AG20443 (cell line): Measurements from ENCODE around the gene CNNM3.

Source experiments
- DNase-seq: peaks from one replicate; pipeline ENCODE4 v3.0.0; 2012; ENCODE audit warnings: low spot score, mixed read lengths

CNNM3 gene

GRCh38 chr2:96819128-96819875 is 3.2 kb downstream of the CNNM3 start:
- no peak for DNase-seq

GRCh38 chr2:96819876-96820511 is 3.9 kb downstream of the CNNM3 start:
- no peak for DNase-seq

DNA sequence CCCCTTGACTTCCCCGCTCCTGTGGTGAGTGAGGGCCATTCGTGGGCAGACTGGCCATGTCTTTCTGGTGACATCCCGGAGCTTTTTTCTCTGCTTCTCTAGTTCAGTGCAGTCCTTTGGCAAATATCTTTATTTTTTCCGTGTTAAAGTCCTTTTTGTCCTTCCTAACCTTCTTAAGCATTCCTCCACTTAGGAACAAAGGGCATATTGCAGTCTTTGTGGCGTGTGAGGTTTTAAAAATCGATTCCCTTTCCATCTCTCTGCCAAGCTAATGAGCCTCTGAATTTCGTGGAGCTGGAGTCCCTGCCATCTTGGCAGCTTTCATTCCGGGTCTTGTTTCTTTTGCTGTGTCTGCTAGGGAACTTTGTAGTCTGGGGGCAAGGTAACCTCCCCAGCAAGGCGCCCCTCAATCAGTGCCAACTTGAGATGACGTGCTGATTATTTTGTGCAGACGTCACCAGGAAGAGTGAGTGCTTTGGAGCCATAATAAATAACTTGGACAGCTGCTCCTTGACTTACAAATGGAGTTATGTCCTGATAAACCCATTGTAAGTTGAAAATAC is 5.1 kb downstream of the CNNM3 start:
- no peak for DNase-seq

DNA sequence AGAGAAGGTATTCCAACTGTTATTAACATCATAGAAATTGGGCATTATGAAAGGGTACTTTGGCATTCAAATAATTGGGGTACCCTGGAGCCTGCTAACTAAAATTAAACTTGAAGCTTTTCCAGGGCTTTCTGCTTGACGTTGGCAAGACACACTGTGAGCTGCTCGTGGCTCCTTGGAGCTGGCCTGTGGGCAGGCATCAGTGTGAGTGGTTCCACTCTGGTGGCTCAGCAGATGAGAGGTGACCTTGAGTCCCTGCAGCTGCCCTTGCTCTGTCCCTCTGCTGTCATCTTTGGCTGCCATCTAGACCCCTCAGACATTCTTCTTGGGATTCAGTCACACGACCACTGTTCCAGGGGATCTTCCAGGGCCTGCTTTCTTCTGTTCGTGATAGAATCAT is 6.7 kb downstream of the CNNM3 start:
- DNase-seq = no peak

DNA sequence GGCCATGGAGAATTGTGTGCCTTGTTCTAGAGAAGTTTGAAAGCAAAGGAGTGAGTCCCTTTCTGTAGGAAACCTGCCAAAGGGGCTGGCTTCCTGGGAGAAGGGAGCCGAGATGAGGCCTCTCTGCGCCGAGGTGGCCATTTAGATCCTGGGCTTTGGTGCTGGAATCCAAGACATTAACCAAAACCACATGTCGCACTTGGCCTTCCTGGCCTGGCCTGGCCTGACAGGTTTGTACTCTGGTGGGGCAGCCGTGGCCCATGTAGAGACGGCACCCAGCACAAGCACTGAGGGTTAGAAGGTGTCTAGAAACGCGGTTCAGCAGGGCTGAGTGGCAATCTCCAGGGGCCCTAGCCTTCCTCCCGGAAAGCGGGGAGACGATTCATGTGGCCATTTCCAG is 7.1 kb downstream of the CNNM3 start:
- DNase-seq = no peak

GRCh38 chr2:96824079-96824870 is 8.2 kb downstream of the CNNM3 start:
- DNase-seq = no peak

DNA sequence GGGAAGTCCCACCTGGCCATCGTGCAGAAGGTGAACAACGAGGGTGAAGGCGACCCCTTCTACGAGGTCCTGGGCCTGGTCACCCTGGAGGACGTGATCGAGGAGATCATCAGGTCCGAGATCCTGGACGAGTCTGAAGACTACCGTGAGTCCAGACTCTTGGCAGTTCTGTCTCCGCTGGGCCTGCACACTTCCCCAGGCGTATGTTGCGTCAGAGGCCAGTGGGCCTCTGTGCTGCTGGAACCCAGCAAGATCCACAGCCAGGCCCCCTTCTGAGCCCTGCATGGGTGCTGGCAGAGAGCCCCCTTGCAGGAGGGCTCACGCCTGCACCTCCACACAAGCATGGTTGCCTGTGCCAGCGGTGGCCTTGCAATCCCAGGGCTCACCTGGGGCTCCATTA is 9.0 kb downstream of the CNNM3 start:
- no peak for DNase-seq

- no peak for DNase-seq
Measured at GRCh38 chr2:96826546-96827278, 10.6 kb downstream of the CNNM3 start.

DNA sequence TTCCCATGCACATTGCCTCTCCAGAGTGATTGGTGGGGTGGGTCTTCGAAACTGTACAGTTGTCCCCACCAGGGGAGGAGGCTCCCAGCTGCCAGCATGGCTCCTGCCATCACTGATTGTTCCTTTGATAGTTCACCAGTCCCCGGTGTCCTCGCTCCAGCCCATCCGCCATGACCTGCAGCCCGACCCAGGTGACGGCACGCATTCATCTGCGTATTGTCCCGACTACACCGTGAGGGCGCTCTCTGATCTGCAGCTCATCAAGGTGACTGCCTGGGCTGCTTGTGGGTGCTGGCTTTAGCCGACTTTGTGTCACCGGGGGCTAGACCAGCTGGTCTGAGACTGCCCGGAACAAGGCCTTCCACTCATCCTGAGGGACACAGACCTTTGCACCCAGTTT is 12.4 kb downstream of the CNNM3 start:
- DNase-seq = no peak

- DNase-seq = no peak
Measured at GRCh38 chr2:96828874-96829273, 12.8 kb downstream of the CNNM3 start.

DNA sequence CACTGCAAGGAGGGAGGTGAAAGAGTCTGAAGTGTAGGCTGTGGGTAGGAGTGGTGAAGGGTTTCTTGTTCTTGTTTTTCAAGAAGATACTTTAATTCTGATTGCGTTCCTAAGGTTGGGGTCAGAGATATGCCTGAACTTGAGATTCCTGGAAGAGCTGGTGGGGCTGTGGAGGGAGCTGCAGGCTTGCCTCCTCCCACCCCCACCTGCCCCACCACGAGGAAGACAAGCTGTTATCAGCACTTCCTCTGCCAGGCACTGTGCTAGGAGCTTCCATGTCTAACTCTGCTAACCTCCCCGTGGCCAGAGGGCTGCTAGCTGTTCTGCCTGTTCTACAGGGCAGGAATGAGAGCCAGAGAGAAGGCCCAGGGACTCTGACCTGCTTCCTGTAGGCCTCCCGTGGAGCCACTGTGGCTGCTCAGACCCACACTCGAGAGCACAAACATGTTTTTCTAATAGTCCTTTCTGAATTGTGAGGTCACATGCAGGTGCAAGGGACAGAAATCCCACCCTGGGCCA is 14.0 kb downstream of the CNNM3 start:
- no peak for DNase-seq

DNA sequence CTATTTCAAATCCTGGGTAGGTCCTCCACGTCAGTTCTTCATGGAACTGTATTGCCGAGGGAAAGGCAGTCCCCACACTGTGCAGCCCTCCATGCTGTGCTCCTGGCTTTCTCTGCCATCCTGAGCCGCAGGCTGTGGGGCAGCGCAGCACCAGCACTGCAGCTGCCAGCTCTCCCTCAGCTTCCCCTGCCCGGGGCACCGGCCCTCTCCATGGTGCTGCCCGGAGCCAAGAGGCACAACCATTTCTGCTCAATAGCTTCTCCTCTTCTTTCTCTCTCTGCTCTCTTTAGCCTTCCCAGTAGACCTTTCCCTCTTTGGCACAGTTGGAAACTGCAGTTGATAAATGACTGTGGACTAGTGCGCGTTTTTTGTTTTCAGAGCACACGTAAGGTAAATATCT is 15.6 kb downstream of the CNNM3 start:
- DNase-seq = peak; percentile 33

DNA sequence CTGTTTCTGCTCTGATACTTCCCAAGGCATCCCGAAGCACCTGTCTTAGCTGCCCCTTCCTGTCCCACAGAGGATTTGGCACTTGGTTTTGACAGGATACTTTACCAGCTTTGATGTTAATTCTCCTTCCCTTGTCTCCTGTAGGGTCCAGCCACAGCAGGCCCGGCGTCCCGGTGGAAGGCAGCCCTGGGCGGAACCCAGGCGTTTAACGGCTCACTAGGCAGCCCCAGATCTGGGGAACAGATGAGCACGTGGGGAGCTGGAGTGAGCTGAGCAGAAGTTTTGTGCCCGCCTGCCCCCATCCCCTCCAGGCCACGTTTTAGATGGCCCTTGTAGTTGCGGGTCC is 16.3 kb downstream of the CNNM3 start:
- no peak for DNase-seq

DNA sequence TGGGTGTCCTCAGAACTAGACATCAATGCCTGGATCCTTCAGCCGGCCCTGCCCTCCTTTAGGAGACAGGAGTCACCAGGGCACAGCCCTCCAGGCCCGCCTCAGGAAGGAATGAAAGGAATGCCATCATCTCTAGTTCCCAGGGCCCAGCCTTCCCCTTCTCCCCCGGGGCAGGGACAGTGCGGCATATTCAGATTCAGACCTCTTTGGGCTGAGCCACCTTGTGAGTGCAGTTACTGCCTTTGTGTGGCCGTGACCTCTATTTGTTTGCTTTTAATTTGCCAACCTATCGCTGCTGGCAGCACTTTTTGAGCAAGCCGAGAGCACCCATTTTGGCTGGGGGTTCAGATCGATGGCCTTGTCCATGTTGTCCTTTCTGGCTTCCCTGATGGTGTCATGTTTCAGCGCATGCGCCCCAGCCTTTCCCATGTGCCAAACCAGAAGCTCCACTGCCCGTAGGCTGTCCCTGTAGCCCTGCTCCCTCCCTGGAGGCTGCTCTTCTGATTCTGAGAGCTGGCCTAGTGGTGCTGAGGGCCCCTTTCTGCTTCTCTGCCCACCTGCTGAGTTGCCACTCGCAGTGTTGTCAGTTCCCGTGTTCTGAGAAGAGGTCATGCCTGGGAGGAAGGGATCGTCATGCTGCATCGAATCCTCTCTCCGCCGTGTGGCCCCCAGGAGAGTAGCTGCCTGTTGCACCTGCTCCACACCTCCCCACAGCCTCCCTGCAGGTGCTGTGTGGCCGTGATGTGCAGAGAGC is 16.9 kb downstream of the CNNM3 start:
- DNase-seq = peak; percentile 80

DNA sequence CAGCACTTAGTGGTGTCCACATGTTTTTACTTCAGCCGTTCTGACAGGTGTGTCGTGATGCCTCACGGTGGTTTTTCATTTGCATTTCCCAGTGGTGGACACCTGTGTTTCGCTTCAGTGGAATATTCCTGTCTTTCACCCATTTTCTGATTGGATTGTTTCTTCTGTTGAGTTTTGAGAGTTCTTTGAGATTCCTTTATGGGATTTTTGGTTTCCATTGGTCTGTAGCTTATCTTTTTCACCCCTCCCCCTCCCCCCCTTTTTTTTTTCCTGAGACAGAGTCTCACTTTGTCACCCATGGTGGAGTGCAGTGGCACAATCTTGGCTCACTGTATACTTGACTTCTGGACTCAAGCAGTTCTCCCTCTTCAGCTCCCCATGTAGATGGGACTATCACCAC is 19.8 kb downstream of the CNNM3 start:
- DNase-seq = no peak

GRCh38 chr2:96837575-96837974 is 21.5 kb downstream of the CNNM3 start:
- no peak for DNase-seq

DNA sequence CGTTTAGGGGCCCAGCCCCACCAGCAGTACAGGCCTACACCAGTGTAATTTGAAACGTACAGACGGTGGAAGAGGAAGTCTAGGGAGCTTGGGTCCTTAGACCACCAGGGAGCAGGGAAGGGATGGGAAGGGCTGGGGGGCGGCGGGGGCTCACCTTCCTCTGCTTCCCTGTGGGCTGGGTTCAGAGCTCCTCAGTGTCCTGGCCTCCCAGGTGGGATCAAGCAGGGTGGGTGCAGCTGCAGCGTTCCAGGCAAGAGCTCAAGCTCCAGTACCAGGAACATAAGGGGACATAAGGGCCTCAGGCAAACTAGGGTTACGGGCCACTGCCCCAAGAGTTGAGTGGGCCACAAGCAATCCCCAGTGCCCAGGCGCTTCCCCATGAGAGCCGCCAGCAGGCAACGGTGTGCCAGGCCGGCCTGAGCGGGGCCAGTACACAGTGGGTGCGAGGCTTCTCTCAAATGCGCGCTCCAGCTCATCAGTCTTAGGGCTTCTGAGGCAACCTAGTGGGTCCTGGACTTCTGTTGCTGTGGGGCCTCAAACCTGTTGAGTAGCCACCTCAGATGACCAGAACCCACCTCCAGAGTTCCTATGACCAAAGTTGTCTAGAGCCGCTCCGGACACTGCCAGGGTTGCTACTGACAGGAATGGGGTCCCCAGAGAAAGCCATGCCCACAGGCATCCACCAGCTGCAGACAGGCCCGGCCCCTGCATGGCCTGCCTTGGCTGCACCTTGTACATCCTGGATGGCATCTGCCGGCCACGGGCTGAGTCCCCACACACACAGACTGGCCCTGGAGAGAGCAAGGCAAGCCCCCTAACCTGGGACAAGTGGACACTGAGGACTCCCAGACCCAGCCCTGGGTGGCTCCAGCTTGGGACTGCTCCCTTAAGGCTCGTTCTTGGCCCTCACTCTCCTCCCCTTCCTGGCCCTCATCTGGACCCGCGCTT is 22.6 kb downstream of the CNNM3 start:
- no peak for DNase-seq

DNA sequence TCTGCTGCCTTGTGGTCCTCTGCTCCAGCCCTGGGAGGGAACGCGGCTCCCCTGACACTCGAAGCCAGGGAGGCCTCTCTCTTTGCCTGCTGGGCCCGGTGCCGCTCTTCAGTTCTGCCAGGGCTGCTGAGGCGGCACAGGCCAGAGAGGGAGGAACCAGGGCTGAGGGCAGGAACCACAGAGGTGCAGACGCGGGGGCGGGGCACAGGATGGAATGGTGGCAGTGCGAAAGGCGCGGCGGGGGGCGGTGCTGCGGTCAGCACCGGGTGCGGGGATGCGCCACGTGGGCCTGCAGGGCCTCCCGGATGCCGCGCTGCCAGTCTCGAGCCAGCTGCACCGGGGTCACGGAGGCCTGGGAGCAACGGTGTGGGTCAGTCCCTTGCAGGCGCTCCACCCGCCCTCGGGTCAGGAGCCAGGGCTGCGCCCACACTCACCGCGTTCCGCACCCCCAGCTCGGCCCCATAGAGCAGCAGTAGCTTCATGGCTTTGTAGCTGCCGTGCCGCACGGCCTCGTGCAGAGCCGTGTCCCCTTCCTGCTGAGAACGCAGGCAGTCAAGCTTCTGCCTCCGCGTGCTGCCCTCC is 23.3 kb downstream of the CNNM3 start:
- DNase-seq = no peak
